GM23338 (cell line): ENCODE measurements around the gene GCM1. TPM values are rescaled to one million over a fixed set of nuclear protein-coding genes. Genes with fewer than 3 reads are reported as not detected.

Source experiments
- ATAC-seq: fragments of 200-7000 bp; cut with Tn5 transposase; 3 replicates; pipeline ENCODE4 v1.9.1; 2020
- DNase-seq: peaks from one replicate; pipeline ENCODE4 v3.0.0-alpha.2; 2015; ENCODE audit warnings: low spot score
- H2AFZ ChIP-seq: fragments of 200-600 bp; sonication (generic); 2 replicates; pipeline ENCODE4 v1.8.0; 2016; ENCODE audit warnings: antibody characterized with exemption, mild to moderate bottlenecking, moderate library complexity
- H3F3A ChIP-seq: fragments of 200-600 bp; sonication (generic); replicated peaks from 2 replicates; pipeline ENCODE4 v1.8.0; 2017; ENCODE audit warnings: antibody characterized with exemption, mixed run types, low read depth
- H3K27ac ChIP-seq: fragments of 200-600 bp; sonication (generic); 2 replicates; pipeline ENCODE4 v1.6.1; 2016; ENCODE audit warnings: low read depth
- H3K27me3 ChIP-seq: fragments of 200-600 bp; sonication (generic); 2 replicates; pipeline ENCODE4 v1.8.0; 2016; ENCODE audit warnings: mild to moderate bottlenecking, mixed run types, moderate library complexity; ENCODE audit not compliant: insufficient read depth
- H3K36me3 ChIP-seq: fragments of 200-600 bp; sonication (generic); 2 replicates; pipeline ENCODE4 v1.8.0; 2016; ENCODE audit warnings: mild to moderate bottlenecking; ENCODE audit not compliant: insufficient read depth
- H3K4me1 ChIP-seq: fragments of 200-600 bp; sonication (generic); 2 replicates; pipeline ENCODE4 v1.8.0; 2016; ENCODE audit warnings: mild to moderate bottlenecking, moderate library complexity; ENCODE audit not compliant: insufficient read depth
- H3K4me2 ChIP-seq: fragments of 200-600 bp; sonication (generic); 2 replicates; pipeline ENCODE4 v1.7.1; 2017; ENCODE audit warnings: mixed run types
- H3K4me3 ChIP-seq: fragments of 200-600 bp; sonication (generic); 2 replicates; pipeline ENCODE4 v1.6.1; 2016; ENCODE audit warnings: mixed run types
- H3K79me2 ChIP-seq: fragments of 200-600 bp; sonication (generic); replicated peaks from 2 replicates; pipeline ENCODE4 v1.8.0; 2017; ENCODE audit warnings: mild to moderate bottlenecking; ENCODE audit not compliant: insufficient read depth
- H3K9me2 ChIP-seq: fragments of 200-600 bp; sonication (generic); 2 replicates; pipeline ENCODE4 v1.8.0; 2017; ENCODE audit not compliant: insufficient read depth
- H4K20me1 ChIP-seq: fragments of 200-600 bp; sonication (generic); replicated peaks from 2 replicates; pipeline ENCODE4 v1.8.0; 2017; ENCODE audit warnings: mild to moderate bottlenecking; ENCODE audit not compliant: insufficient read depth
- H3K27ac Mint-ChIP-seq: 2 replicates; pipeline ENCODE4 v1.8.0; 2020; ENCODE audit warnings: inconsistent platforms, mild to moderate bottlenecking, moderate library complexity, mixed read lengths
- H3K27me3 Mint-ChIP-seq: 3 replicates; pipeline ENCODE4 v1.8.0; 2022; ENCODE audit warnings: low read depth, mild to moderate bottlenecking, moderate library complexity, mixed read lengths, inconsistent platforms; ENCODE audit not compliant: insufficient read depth, poor library complexity
- H3K36me3 Mint-ChIP-seq: 3 replicates; pipeline ENCODE4 v1.8.0; 2021; ENCODE audit warnings: low read depth, mild to moderate bottlenecking, inconsistent platforms, moderate library complexity, mixed read lengths
- H3K4me1 Mint-ChIP-seq: 3 replicates; pipeline ENCODE4 v1.8.0; 2020; ENCODE audit warnings: mild to moderate bottlenecking, inconsistent platforms, mixed read lengths
- H3K4me3 Mint-ChIP-seq: 3 replicates; pipeline ENCODE4 v1.8.0; 2021; ENCODE audit warnings: moderate library complexity, mild to moderate bottlenecking, inconsistent platforms, mixed read lengths
- H3K9me3 Mint-ChIP-seq: 3 replicates; pipeline ENCODE4 v1.8.0; 2020; ENCODE audit warnings: moderate library complexity, mild to moderate bottlenecking, inconsistent platforms, mixed read lengths
- CREB1 ChIP-seq: fragments of 250-450 bp; sonication (Bioruptor Pico); IDR thresholded peaks from 2 replicates; pipeline ENCODE4 v1.5.0; 2020; ENCODE audit warnings: low read depth, mild to moderate bottlenecking, moderate library complexity
- EZH2 ChIP-seq: fragments of 200-600 bp; sonication (generic); IDR thresholded peaks from one replicate; pipeline ENCODE4 v1.8.0; 2017; ENCODE audit warnings: antibody characterized with exemption, mild to moderate bottlenecking, low read depth; ENCODE audit not compliant: unreplicated experiment
- EZH2phosphoT487 ChIP-seq: fragments of 200-600 bp; sonication (generic); IDR thresholded peaks from one replicate; pipeline ENCODE4 v1.8.1; 2018; ENCODE audit warnings: antibody characterized with exemption; ENCODE audit not compliant: unreplicated experiment
- JUNB ChIP-seq: IDR thresholded peaks from one replicate; pipeline ENCODE4 v1.6.1; 2016; ENCODE audit warnings: antibody characterized with exemption; ENCODE audit not compliant: unreplicated experiment
- NANOG ChIP-seq: IDR thresholded peaks from 2 replicates; pipeline ENCODE4 v1.6.1; 2016; ENCODE audit warnings: antibody characterized with exemption, borderline replicate concordance
- POLR2AphosphoS5 ChIP-seq: IDR thresholded peaks from 2 replicates; pipeline ENCODE4 v1.6.1; 2016; ENCODE audit warnings: antibody characterized with exemption, low read depth
- STAT1 ChIP-seq: IDR thresholded peaks from one replicate; pipeline ENCODE4 v1.6.1; 2016; ENCODE audit warnings: antibody characterized with exemption; ENCODE audit not compliant: unreplicated experiment
- ZNF114 ChIP-seq: fragments of 250-450 bp; sonication (Bioruptor Pico); IDR thresholded peaks from 2 replicates; pipeline ENCODE4 v1.5.0; 2020; ENCODE audit warnings: mild to moderate bottlenecking, moderate library complexity
- polyA plus RNA-seq: library from polyadenylated mRNA; unstranded; fragments of >200 nt; fragmentation: Nextera tagmentation; extraction: Ambion mirVana; gene quantifications from 2 replicates; pipeline ENCODE4 v1.2.1, GENCODE V29; 2016
- total RNA-seq: library from RNA; depleted of rRNA; stranded (reverse); fragments of >200 nt; shearing (Covaris generic); gene quantifications from 2 replicates; pipeline ENCODE4 v1.2.3, GENCODE V29; 2014
- TF ChIP-seq, protein P1 (sequence below): IDR thresholded peaks from 2 replicates; pipeline ENCODE4 v1.6.1; 2016; ENCODE audit warnings: antibody characterized with exemption
- TF ChIP-seq, protein P2 (sequence below), 2 experiments: fragments of 200-600 bp in 1 of 2; sonication (generic) in 1 of 2; conservative IDR thresholded peaks; 2 replicates each; pipeline versions ENCODE4 v1.5.1 to v1.6.1; 2016 to 2017; ENCODE audit warnings: antibody characterized with exemption in 2 of 2, low read depth in 2 of 2, mild to moderate bottlenecking in 2 of 2, moderate library complexity in 1 of 2
- TF ChIP-seq, protein P3 (sequence below): IDR thresholded peaks from one replicate; pipeline ENCODE4 v1.6.1; 2018; ENCODE audit warnings: antibody characterized with exemption; ENCODE audit not compliant: unreplicated experiment

Gene GCM1
- total and polyA plus RNA-seq, 2 experiments from 2014 or later, result not detected

DNA sequence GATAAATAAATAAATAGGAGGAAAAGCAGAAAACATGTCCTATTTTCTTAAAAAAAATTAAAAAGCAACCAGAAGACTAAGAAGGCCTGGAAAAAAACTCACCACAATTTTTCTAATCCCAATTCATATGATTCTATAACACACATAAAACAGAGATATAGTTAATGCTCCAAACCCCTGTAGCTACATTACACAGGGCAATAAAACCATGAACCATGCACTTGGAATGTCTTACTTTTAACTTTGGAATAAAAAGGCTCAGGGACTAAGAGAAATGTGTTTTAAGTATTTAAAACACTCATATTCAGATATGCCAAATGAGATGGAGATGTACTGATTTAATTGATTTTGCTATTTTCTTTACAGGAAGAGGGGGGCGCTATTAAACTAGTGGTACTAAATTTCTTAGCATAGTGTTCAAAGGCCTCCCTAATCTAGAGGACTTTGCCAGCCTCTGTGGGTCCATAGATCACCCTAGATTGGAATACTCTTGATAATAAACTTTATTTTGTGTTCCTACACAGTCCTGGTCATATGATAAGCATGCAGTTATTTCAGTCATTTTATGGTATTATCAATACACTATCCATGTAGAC lies 30.3 kb upstream of the GCM1 start:
- no peaks in the 10 kb centered on the region for H3K36me3 Mint-ChIP-seq
- peaks cover 5% of the 10 kb centered on the region for H3K4me1 Mint-ChIP-seq
- Histone ChIP-seq H4K20me1 (no peaks in the 10 kb centered on the region), H3K36me3 (no peaks in the 10 kb centered on the region), H3K4me3 (no peak overlapping the region), H3K27me3 (no peaks in the 10 kb centered on the region), H3K9me2 (no peaks in the 10 kb centered on the region), H2AFZ (no peak overlapping the region), H3K27ac (no peak overlapping the region), H3K4me2 (no peak overlapping the region), H3K4me1 (no peaks in the 10 kb centered on the region), H3F3A (no peaks in the 10 kb centered on the region), H3K79me2 (no peaks in the 10 kb centered on the region)
- H3K27me3 Mint-ChIP-seq, result peaks cover 5% of the 10 kb centered on the region
- no peak for TF ChIP-seq ZNF114 (CRISPR knock-in tag)
- TF ChIP-seq, protein P1, sequence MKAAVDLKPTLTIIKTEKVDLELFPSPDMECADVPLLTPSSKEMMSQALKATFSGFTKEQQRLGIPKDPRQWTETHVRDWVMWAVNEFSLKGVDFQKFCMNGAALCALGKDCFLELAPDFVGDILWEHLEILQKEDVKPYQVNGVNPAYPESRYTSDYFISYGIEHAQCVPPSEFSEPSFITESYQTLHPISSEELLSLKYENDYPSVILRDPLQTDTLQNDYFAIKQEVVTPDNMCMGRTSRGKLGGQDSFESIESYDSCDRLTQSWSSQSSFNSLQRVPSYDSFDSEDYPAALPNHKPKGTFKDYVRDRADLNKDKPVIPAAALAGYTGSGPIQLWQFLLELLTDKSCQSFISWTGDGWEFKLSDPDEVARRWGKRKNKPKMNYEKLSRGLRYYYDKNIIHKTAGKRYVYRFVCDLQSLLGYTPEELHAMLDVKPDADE, result no peak
- TF ChIP-seq, protein P2, sequence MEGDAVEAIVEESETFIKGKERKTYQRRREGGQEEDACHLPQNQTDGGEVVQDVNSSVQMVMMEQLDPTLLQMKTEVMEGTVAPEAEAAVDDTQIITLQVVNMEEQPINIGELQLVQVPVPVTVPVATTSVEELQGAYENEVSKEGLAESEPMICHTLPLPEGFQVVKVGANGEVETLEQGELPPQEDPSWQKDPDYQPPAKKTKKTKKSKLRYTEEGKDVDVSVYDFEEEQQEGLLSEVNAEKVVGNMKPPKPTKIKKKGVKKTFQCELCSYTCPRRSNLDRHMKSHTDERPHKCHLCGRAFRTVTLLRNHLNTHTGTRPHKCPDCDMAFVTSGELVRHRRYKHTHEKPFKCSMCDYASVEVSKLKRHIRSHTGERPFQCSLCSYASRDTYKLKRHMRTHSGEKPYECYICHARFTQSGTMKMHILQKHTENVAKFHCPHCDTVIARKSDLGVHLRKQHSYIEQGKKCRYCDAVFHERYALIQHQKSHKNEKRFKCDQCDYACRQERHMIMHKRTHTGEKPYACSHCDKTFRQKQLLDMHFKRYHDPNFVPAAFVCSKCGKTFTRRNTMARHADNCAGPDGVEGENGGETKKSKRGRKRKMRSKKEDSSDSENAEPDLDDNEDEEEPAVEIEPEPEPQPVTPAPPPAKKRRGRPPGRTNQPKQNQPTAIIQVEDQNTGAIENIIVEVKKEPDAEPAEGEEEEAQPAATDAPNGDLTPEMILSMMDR (conservative IDR thresholded peaks at IDR 0.05; ENCODE audit: low read depth in 2 of 2), result peak; percentile 22 to 36
- no peaks in the 10 kb centered on the region; the same call in 2 of the 3 replicates for H3K9me3 Mint-ChIP-seq
- H3K4me3 Mint-ChIP-seq, result no peak overlapping the region
- H3K27ac Mint-ChIP-seq, result no peak overlapping the region
- DNase-seq (no peak), ATAC-seq (no peak)

DNA sequence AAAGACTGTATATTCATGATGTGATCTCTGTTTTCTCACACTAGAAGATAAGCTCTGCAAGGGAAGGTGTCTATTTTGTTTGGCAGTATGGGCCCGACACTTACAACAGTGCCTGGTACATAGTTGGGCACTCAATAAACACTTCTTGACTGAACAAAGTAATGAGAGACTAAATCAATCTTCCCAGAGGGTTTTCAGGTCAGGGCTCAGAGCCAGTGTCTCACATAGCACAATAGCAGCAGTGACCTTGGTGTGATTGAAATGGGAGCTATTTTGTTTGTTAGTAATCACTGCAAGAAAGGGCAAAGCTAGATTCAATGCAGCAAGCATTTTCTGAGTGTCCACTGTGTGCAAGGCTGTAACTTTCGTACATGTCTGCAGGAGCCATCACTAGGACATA lies 26.4 kb upstream of the GCM1 start:
- no peaks in the 10 kb centered on the region for H3K4me1 ChIP-seq
- H3K79me2 ChIP-seq, result no peaks in the 10 kb centered on the region
- no peak overlapping the region for H3K4me2 ChIP-seq
- no peaks in the 10 kb centered on the region for H3K36me3 ChIP-seq
- Mint-ChIP-seq H3K9me3 (no peaks in the 10 kb centered on the region; the same call in 2 of the 3 replicates), H3K4me1 (peaks cover 3% of the 10 kb centered on the region), H3K27me3 (peaks cover 2% of the 10 kb centered on the region), H3K36me3 (no peaks in the 10 kb centered on the region), H3K27ac (no peak overlapping the region), H3K4me3 (no peak overlapping the region)
- H3K27ac ChIP-seq, result no peak overlapping the region
- H3F3A ChIP-seq, result no peaks in the 10 kb centered on the region; the same call in 1 of the 2 replicates
- DNase-seq (no peak), ATAC-seq (no peak)
- H3K9me2 ChIP-seq, result no peaks in the 10 kb centered on the region
- H2AFZ ChIP-seq, result peak overlapping the region; percentile 80
- no peaks in the 10 kb centered on the region for H4K20me1 ChIP-seq
- no peak overlapping the region for H3K4me3 ChIP-seq
- no peaks in the 10 kb centered on the region for H3K27me3 ChIP-seq
- no peak for TF ChIP-seq CREB1
- TF ChIP-seq JUNB, result no peak
- no peak for TF ChIP-seq EZH2
- TF ChIP-seq NANOG, result no peak
- TF ChIP-seq, protein P1, result no peak
- TF ChIP-seq POLR2AphosphoS5, result no peak
- TF ChIP-seq, protein P3, sequence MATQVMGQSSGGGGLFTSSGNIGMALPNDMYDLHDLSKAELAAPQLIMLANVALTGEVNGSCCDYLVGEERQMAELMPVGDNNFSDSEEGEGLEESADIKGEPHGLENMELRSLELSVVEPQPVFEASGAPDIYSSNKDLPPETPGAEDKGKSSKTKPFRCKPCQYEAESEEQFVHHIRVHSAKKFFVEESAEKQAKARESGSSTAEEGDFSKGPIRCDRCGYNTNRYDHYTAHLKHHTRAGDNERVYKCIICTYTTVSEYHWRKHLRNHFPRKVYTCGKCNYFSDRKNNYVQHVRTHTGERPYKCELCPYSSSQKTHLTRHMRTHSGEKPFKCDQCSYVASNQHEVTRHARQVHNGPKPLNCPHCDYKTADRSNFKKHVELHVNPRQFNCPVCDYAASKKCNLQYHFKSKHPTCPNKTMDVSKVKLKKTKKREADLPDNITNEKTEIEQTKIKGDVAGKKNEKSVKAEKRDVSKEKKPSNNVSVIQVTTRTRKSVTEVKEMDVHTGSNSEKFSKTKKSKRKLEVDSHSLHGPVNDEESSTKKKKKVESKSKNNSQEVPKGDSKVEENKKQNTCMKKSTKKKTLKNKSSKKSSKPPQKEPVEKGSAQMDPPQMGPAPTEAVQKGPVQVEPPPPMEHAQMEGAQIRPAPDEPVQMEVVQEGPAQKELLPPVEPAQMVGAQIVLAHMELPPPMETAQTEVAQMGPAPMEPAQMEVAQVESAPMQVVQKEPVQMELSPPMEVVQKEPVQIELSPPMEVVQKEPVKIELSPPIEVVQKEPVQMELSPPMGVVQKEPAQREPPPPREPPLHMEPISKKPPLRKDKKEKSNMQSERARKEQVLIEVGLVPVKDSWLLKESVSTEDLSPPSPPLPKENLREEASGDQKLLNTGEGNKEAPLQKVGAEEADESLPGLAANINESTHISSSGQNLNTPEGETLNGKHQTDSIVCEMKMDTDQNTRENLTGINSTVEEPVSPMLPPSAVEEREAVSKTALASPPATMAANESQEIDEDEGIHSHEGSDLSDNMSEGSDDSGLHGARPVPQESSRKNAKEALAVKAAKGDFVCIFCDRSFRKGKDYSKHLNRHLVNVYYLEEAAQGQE, result no peak
- TF ChIP-seq STAT1, result no peak
- TF ChIP-seq EZH2phosphoT487, result no peak
- no peak for TF ChIP-seq ZNF114 (CRISPR knock-in tag)
